Hematopoietic multipotent progenitor cell treated with erythropoietin and hydrocortisone succinate and interleukin-3 and kit ligand, for 15 days (in vitro differentiated cells): ENCODE data around the gene RPL37A.
A peak's percentile ranks its signal among the peaks of the same experiment; 100 is the strongest.

Experiments
- DNase-seq: peaks from one replicate; pipeline ENCODE4 v3.0.0-alpha.2; 2015; ENCODE audit warnings: low spot score

Gene RPL37A

DNA sequence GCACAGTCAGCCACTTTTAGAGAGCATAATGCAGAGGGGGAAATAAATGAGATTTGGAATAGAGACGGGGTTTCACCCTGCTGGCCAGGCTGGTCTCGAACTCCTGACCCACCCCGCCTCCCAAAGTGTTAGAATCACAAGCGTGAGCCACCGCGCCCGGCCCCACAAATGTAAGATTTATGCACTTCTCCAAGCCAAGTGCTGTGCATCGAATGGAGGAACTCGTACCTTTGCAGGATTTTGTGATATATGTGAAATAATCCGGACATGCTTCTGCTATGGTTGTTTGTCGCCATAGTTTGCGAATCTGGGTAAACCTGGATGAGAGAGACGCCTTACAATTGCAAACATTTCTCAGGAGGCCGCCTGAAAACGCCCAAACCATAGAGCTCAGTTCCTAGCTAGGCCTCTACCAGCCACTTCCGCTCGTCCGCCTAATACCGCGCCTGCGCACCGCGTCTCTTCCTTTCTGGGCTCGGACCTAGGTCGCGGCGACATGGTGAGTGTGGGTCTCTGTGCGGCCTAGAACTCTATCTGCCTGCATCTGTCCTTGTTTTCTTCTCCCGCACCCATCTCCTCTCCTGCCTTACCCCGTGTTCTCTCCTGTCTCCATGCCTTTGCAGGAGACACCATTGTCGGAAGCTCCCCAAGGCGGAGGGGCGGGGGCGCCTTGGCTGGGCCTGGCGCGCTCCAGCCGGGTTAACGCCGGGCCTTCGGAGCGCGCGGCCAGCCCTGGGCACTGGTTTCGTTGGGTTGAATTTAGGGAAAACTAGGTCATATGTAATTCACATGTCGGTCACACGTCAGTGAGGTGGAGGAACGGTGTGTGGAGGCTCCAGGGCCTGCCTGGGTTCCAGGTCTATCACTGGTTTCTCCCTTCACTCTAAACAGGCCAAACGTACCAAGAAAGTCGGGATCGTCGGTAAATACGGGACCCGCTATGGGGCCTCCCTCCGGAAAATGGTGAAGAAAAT, at the start of gene RPL37A:
RPL37A (plus strand) TSS at position 466 of the 974 bp plus-strand sequence; CDS start at position 497, 31 bp downstream.
- peak; percentile 92 for DNase-seq

- no peak for DNase-seq
These were observed 48.3 kb upstream of the RPL37A start for GRCh38 chr2:216450346-216450745.

DNA sequence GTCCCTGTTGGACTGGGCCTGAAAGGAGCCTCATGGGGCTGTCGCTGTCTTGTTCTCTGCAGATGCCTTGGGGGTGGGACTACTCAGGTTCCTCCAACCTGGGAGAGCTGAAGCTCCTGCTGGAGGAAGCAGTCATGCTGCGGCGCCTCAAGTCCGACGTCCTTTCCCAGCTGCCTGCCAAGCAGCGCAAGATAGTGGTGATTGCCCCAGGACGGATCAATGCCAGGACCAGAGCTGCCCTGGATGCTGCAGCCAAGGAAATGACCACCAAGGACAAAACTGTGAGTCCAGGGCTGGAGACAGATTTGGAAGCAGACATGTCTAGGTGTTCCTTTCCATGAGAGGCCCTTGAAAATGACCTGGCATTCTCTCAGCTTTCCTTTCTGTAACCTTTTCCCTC, 47.9 kb upstream of the RPL37A start:
- DNase-seq = no peak

- DNase-seq = no peak
These were observed 44.6 kb upstream of the RPL37A start for GRCh38 chr2:216453955-216454614.

GRCh38 chr2:216463148-216463547, 35.5 kb upstream of the RPL37A start:
- no peak for DNase-seq

GRCh38 chr2:216464104-216464720, 34.4 kb upstream of the RPL37A start:
- no peak for DNase-seq

GRCh38 chr2:216465579-216466195, 33.0 kb upstream of the RPL37A start:
- no peak for DNase-seq

DNA sequence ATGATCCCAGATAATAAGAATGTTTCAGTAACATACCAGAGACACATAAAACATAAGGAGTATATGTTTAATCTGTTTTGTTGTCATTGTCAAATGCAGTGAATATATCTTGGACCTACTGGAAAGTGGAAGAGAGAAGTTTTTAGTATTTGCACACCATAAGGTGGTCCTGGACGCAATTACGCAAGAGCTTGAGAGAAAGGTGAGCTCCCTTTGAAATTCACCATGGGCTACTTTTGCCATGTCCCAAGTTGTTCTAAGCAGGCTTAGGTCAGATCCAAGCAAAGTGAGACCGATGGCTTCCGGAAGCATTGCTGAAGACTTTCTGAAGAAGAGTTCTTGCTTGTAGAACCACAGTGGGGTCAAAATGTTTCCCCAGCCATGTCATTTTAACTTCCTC, 30.8 kb upstream of the RPL37A start:
- no peak for DNase-seq

DNA sequence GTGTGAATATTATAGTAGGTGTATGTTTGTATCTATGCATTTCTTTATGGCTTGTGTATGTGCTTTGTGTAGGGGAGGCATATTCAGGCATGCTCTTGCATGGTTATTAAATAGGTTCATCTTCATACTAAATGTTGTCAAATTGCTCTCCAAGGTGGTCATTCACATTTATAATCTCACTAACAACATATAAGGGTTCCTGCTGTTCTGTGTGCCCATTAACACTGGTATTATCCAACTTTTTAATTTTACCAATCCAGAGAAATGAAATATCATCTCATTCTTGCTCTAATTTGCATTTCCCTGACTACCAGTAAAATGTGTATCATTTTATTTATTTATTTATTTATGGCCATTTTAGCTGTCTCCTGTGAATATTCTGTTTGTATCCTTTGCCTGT, 29.0 kb upstream of the RPL37A start:
- no peak for DNase-seq

DNA sequence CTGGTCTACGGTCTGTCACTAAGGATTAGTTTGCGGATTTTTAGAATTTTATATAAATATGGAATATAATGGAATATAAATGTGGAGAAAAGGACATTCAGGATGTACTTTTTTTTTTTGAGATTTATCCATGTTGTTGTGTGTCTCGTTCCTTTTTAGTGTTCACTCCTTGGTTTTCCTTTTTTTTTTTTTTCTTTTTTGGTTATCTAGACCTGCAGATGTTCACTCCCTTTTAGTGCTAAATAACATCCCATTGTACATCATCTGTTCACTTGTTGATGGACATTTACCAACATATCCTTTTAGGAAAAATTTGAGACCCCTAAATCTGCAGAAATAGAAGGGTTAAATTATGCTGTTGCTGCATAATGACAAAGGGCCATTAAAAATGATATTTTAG, 25.5 kb upstream of the RPL37A start:
- no peak for DNase-seq

DNA sequence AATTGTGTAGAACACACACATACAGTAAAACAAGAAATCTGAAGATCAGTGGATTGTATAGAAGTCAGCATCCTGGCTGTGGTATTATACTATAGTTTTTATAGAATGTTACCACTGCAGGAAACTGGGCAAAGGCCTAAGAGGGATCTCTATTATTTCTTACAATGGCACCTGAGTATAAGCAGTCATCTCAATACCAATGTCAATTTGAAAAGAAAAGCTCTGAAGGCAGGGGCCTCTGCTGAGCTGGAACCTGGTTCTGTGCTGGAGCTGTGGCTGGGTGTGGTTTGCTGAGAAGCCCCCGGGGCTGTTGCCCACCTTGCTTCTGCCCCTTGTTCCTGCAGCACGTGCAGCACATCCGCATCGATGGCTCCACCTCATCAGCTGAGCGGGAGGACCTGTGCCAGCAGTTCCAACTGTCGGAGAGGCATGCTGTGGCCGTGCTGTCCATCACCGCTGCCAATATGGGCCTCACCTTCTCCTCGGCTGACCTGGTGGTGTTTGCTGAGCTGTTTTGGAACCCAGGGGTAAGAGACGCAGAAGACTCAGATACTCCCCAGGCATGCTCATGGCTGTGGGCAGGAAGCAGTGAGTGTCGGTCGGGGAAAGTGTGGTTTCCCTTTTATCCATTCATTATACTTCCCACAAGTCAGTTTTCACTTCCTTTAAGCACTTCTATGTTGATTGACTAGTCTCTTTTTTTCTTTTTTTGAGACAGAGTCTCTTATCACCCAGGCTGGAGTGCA, 23.5 kb upstream of the RPL37A start:
- no peak for DNase-seq

GRCh38 chr2:216475767-216476166, 22.9 kb upstream of the RPL37A start:
- DNase-seq = no peak

DNA sequence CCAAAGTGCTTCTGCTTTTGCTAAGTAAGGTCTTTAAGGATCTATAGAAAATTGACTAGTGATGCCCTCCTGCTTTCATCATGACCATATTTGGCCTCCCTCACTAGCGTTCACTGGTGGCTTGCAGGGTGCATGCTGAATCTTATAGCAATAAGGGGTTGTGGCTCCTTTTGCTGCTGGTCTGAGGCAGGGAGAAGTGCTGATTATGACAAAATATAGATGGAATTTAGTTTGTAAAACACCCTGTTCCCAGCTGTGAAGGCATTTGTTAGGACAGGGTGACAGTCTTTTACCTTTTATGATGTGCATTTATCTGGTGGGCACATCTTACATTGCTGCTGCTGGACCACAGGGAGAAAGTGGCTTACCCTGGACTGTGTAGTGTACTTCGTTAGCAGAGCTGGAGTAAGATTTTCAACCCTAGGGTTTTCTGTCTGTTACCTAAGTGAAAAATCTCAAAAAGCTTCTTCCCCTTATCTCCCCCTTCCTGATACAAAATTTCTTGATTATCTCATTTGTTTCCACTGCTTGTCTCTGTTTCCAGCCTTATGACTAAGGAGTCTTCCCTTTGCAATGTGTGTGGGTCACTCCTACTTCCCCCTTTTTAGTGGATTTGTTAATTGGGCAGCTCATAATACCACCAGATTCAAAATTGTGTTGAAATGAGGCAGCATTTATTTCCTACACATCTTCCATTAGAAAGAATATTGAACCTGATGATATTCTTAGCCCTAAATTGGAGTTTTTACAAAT, 21.2 kb upstream of the RPL37A start:
- DNase-seq = no peak

- no peak for DNase-seq
These were observed 20.5 kb upstream of the RPL37A start for GRCh38 chr2:216478151-216478550.

- DNase-seq = no peak
These were observed 19.9 kb upstream of the RPL37A start for GRCh38 chr2:216478791-216479190.

DNA sequence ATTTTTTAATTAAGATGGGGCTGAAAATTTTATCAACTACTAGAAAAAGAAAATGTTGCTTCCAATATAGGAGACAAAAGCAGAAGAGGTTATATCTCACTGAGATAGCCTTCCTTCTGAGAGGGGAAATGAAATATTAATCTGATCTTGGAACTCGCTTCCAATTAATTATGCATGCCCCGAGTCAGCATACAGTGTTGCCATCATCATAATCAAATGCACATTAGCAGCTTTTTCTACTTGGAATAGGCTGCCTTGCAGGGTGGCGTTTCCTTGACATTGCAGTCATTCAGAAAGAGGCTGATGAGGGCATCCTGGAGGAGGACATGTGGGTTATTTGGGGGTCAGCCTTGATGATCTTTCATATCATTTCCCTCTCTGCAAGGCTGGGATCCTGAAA, 18.4 kb upstream of the RPL37A start:
- no peak for DNase-seq

DNA sequence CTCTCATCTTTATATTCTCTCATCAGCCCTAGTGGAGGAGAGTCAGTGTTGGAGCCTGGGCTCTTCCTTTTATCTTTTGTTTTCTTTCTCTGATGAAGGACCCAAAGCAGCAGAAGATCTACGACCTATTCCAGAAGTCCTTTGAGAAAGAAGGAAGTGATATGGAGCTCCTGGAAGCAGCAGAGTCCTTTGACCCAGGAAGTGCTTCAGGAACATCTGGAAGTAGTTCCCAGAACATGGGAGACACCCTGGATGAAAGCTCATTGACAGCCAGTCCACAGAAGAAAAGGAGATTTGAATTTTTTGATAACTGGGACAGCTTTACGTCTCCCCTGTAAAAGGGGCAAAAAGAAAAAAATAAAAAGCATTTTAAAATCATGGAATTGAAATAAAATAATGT, 16.0 kb upstream of the RPL37A start:
- no peak for DNase-seq

- DNase-seq = no peak
These were observed 13.4 kb upstream of the RPL37A start for GRCh38 chr2:216485237-216485636.

DNA sequence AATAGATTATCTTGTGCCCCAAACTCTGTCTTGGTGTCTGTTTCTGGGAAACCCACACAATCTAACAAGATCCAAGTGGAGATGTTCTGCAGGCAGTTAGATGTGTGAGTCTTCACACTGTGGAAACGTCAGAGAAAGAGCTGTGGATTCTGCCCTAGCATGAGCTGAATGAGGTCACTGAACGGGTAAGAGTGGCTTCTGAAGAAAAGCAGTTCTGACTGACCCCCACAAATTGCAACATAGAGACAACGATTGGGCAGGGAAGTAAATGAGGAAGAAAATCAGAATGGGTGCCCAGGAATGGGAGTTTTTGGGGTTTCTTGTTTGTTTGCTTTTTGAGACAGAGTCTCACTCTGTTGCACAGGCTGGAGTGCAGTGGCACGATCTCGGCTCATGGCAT, 12.9 kb upstream of the RPL37A start:
- DNase-seq = no peak

DNA sequence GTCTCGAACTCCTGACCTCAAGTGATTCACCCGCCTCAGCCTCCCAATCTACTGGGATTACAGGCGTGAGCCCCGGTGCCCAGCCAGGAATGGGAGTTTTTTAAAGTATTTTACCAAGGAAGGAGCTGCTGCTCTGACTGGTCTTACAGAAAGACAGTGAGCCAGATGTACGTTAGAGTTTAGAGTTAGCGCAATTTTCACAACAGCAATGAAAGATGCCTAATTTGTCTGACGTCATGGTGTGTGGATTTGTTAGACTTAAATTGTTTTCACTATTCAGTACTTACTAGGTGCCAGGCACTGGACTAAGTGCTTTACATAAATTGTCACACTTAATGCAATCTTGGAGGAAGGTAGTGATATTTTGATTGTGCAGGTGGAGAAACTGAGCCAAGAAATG, 12.4 kb upstream of the RPL37A start:
- no peak for DNase-seq

DNA sequence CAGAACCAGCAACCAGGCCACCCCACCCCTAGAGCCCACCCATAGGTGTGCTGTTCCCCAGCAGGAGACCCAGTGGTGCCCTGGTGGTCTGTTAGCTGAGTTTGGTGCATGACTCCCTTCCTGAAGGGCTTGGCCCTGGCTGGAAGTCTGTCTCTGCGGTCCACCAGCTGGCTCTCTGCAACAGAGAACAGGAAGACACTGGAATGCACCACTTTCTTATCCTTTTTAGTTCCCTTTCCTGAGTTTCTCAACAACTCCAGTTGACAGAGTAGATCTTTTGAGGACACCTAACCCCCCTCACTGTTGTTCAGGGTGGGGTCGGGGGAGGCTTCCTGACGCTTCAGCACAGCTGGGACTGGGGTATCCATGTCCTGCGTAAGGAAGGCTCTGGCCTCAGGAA, 11.9 kb upstream of the RPL37A start:
- DNase-seq = no peak
